Loucy (cell line): ENCODE measurements around the gene BRSK2.

Experiments
- CTCF ChIP-seq: fragments of 200-600 bp; sonication (generic); conservative IDR thresholded peaks from 2 replicates; pipeline ENCODE4 v1.5.1; 2014; ENCODE audit warnings: mild to moderate bottlenecking, antibody characterized with exemption, low read length
- EZH2phosphoT487 ChIP-seq: fragments of 200-600 bp; IDR thresholded peaks from 2 replicates; pipeline ENCODE4 v1.6.1; 2018; ENCODE audit warnings: antibody characterized with exemption, mild to moderate bottlenecking, moderate library complexity, borderline replicate concordance

GRCh38 chr11:1393038-1393710 is 3.4 kb downstream of the BRSK2 start:
- TF ChIP-seq CTCF (no peak), EZH2phosphoT487 (no peak)
